HG03378 (cell line): ENCODE measurements around the gene ZFYVE1.

Experiments
- ATAC-seq: cut with Tn5 transposase; IDR thresholded peaks from one replicate; pipeline ENCODE4 v1.9.1; 2021; ENCODE audit warnings: mild to moderate bottlenecking, moderate library complexity; ENCODE audit not compliant: unreplicated experiment

The ZFYVE1 gene

GRCh38 chr14:72924337-72924736 is 102.6 kb downstream of the ZFYVE1 start:
- no peak for ATAC-seq

DNA sequence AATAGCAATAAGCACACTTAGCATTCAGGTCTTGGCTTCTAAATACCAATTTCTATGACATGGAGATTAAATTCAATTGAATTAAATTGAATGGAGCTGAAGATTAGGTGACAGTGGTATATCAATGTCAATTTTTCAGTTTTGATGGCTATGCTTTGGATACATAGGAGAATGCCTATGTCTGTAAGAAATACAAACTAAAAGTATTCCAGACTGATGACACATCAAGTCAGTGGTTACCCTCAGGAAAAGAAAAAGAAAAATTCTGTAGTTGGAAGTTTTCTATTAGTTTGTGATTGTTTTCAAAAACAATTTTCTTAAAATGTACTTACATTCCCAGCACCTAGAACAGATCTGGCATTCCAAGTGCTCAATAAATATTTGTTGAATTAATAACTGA is 105.5 kb downstream of the ZFYVE1 start:
- no peak for ATAC-seq

- ATAC-seq: no peak
Observed at GRCh38 chr14:72920008-72920407, 106.9 kb downstream of the ZFYVE1 start.
